Measurements from ENCODE around the gene TLE3. TPM values are rescaled to one million over a fixed set of nuclear protein-coding genes. Genes with fewer than 3 reads are reported as not detected.

The TLE3 gene
- polyA plus RNA-seq, 3 donors, result 12.8 to 117 (median 23.6) TPM

- Histone ChIP-seq H3K27ac (ENCODE audit: low read depth in 1 of 2, low read length in 2 of 2) (no peak overlapping the region), H4K20me1 (ENCODE audit: insufficient read depth, low read length) (peaks cover 100% of the 10 kb centered on the region), H3K9ac (ENCODE audit: insufficient read depth, low read length, poor library complexity, severe bottlenecking) (no peak overlapping the region), H3K79me2 (ENCODE audit: insufficient read depth, low read length) (no peaks in the 10 kb centered on the region), H3K4me3 (replicated peaks in 1 of 3; ENCODE audit: low read depth in 2 of 3, low read length in 3 of 3) (no peak overlapping the region), H3K36me3 (replicated peaks in 1 of 2; ENCODE audit: control insufficient read depth in 1 of 2, insufficient read depth in 2 of 2, low read length in 2 of 2) (peaks cover 98 to 100% of the 10 kb centered on the region in 2 donors), H2AFZ (ENCODE audit: insufficient read depth, low read depth, low read length, poor library complexity, severe bottlenecking) (no peak overlapping the region), H3K27me3 (ENCODE audit: control insufficient read depth in 2 of 2, insufficient read depth in 2 of 2, low read length in 2 of 2) (no peaks in the 10 kb centered on the region), H3K4me2 (replicated peaks; ENCODE audit: extremely low read depth, low read length, poor library complexity, severe bottlenecking) (no peak overlapping the region), H3K9me3 (replicated peaks in 1 of 2; ENCODE audit: control insufficient read depth in 1 of 2, insufficient read depth in 1 of 2, low read length in 2 of 2) (no peaks in the 10 kb centered on the region), H3K4me1 (ENCODE audit: control insufficient read depth in 1 of 2, insufficient read depth in 2 of 2, low read length in 2 of 2) (no peaks in the 10 kb centered on the region)
- peak overlapping the region in 1 of 7 donors; percentile 79 for H3K27ac Mint-ChIP-seq
- H3K36me3 Mint-ChIP-seq, result peaks cover 93 to 100% of the 10 kb centered on the region in 2 donors
- 86% methylated on average over 7 of the region's 8 CpGs for WGBS (ENCODE audit: insufficient coverage)
- TF ChIP-seq CTCF (IDR thresholded peaks at IDR 0.05), result no peak
- H3K9me3 Mint-ChIP-seq, result no peaks in the 10 kb centered on the region
- no peak for DNase-seq
- intact Hi-C loops (cut with micrococcal nuclease), result loop anchor here in 1 of 2 donors (10.0 kb wide), 1 partner anchor 586 kb away; no protein-coding TSS in a partner anchor
- peaks cover 0 to 3% (median 2%) of the 10 kb centered on the region in 3 donors for H3K27me3 Mint-ChIP-seq (ENCODE audit: low read depth in 3 of 3)
- no peak overlapping the region for H3K4me3 Mint-ChIP-seq
- no peaks in the 10 kb centered on the region for H3K4me1 Mint-ChIP-seq
Observed at GRCh38 chr15:70060993-70061305, 36.8 kb downstream of the TLE3 start.

- no peaks in the 10 kb centered on the region for H3K4me1 ChIP-seq (ENCODE audit: control insufficient read depth in 1 of 2, insufficient read depth in 2 of 2, low read length in 2 of 2)
- no peaks in the 10 kb centered on the region for H3K27me3 ChIP-seq (ENCODE audit: control insufficient read depth in 2 of 2, insufficient read depth in 2 of 2, low read length in 2 of 2)
- Mint-ChIP-seq H3K27ac (peak overlapping the region in 3 of 7 donors; percentile 26 to 79 (median 53)), H3K27me3 (ENCODE audit: low read depth in 3 of 3) (peaks cover 0 to 3% (median 2%) of the 10 kb centered on the region in 3 donors), H3K4me1 (no peaks in the 10 kb centered on the region), H3K4me3 (no peak overlapping the region), H3K9me3 (no peaks in the 10 kb centered on the region), H3K36me3 (peaks cover 94 to 100% of the 10 kb centered on the region in 2 donors)
- no peak overlapping the region for H2AFZ ChIP-seq (ENCODE audit: insufficient read depth, low read depth, low read length, poor library complexity, severe bottlenecking)
- H3K9ac ChIP-seq (ENCODE audit: insufficient read depth, low read length, poor library complexity, severe bottlenecking), result no peak overlapping the region
- intact Hi-C loops (cut with micrococcal nuclease), result loop anchor here in 1 of 2 donors (10.0 kb wide), 1 partner anchor 586 kb away; no protein-coding TSS in a partner anchor
- no peak overlapping the region for H3K27ac ChIP-seq (ENCODE audit: low read depth in 1 of 2, low read length in 2 of 2)
- over 99% methylated on average over 16 of the region's 26 CpGs for WGBS (ENCODE audit: insufficient coverage)
- TF ChIP-seq CTCF (IDR thresholded peaks at IDR 0.05), result no peak
- no peaks in the 10 kb centered on the region for H3K9me3 ChIP-seq (replicated peaks in 1 of 2; ENCODE audit: control insufficient read depth in 1 of 2, insufficient read depth in 1 of 2, low read length in 2 of 2)
- no peak overlapping the region for H3K4me3 ChIP-seq (replicated peaks in 1 of 3; ENCODE audit: low read depth in 2 of 3, low read length in 3 of 3)
- H3K4me2 ChIP-seq (replicated peaks; ENCODE audit: extremely low read depth, low read length, poor library complexity, severe bottlenecking), result no peak overlapping the region
- no peak for DNase-seq
- peaks cover 100% of the 10 kb centered on the region for H4K20me1 ChIP-seq (ENCODE audit: insufficient read depth, low read length)
- H3K79me2 ChIP-seq (ENCODE audit: insufficient read depth, low read length), result no peaks in the 10 kb centered on the region
- H3K36me3 ChIP-seq (replicated peaks in 1 of 2; ENCODE audit: control insufficient read depth in 1 of 2, insufficient read depth in 2 of 2, low read length in 2 of 2), result peaks cover 99 to 100% of the 10 kb centered on the region in 2 donors
Observed at GRCh38 chr15:70060214-70060992, 37.3 kb downstream of the TLE3 start.
